ENCODE data around the gene RCAN1. TPM values are rescaled to one million over a fixed set of nuclear protein-coding genes. Genes with fewer than 3 reads are reported as not detected.

RCAN1 gene
- total and polyA plus RNA-seq, 4 donors, result 12.2 to 32.8 (median 29.8) TPM

DNA sequence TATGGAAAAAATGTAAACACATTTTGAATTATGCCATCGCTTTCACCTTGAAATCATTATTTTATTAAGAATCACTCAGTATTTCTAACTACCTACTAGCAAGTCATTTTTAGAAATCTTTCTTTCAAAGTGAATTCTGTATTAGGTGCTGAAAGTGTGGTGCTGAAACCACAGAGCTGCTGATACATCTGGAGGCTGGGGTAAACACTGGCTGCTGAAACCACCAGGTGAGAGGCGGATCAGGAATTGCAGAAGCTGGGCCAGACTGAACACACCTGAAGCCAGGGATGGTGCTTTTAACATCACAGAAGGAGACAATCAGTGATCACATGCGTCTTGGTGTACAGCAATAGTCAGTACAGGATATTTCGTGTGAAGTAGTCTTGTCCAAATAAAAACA, 60.7 kb downstream of the RCAN1 start:
- no peak for DNase-seq
- no peak for ATAC-seq (ENCODE audit: insufficient read depth, low FRiP score)
- Histone ChIP-seq H3K4me3 (no peak overlapping the region), H3K36me3 (ENCODE audit: control insufficient read depth in 4 of 4, insufficient read depth in 4 of 4, low read length in 4 of 4) (no peaks in the 10 kb centered on the region), H3K9ac (ENCODE audit: insufficient read depth in 1 of 2, low read length in 2 of 2) (no peak overlapping the region), H3K27ac (ENCODE audit: low read depth in 1 of 2, low read length in 1 of 2) (no peak overlapping the region), H3K9me3 (ENCODE audit: control insufficient read depth in 4 of 4, insufficient read depth in 3 of 4, low read length in 3 of 4) (no peaks in the 10 kb centered on the region), H3K27me3 (ENCODE audit: control insufficient read depth in 3 of 3, insufficient read depth in 3 of 3, low read length in 2 of 3) (no peaks in the 10 kb centered on the region), H3K4me1 (ENCODE audit: control insufficient read depth in 5 of 5, insufficient read depth in 5 of 5, low read length in 5 of 5) (peaks cover 0 to 5% (median 0%) of the 10 kb centered on the region in 5 donors)
- WGBS, 2 donors, result 97% methylated on average over 4 of the region's 4 CpGs
- TF ChIP-seq, protein P1, sequence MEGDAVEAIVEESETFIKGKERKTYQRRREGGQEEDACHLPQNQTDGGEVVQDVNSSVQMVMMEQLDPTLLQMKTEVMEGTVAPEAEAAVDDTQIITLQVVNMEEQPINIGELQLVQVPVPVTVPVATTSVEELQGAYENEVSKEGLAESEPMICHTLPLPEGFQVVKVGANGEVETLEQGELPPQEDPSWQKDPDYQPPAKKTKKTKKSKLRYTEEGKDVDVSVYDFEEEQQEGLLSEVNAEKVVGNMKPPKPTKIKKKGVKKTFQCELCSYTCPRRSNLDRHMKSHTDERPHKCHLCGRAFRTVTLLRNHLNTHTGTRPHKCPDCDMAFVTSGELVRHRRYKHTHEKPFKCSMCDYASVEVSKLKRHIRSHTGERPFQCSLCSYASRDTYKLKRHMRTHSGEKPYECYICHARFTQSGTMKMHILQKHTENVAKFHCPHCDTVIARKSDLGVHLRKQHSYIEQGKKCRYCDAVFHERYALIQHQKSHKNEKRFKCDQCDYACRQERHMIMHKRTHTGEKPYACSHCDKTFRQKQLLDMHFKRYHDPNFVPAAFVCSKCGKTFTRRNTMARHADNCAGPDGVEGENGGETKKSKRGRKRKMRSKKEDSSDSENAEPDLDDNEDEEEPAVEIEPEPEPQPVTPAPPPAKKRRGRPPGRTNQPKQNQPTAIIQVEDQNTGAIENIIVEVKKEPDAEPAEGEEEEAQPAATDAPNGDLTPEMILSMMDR (IDR thresholded peaks at IDR 0.05; ENCODE audit: control extremely low read depth, extremely low read depth), result no peak

DNA sequence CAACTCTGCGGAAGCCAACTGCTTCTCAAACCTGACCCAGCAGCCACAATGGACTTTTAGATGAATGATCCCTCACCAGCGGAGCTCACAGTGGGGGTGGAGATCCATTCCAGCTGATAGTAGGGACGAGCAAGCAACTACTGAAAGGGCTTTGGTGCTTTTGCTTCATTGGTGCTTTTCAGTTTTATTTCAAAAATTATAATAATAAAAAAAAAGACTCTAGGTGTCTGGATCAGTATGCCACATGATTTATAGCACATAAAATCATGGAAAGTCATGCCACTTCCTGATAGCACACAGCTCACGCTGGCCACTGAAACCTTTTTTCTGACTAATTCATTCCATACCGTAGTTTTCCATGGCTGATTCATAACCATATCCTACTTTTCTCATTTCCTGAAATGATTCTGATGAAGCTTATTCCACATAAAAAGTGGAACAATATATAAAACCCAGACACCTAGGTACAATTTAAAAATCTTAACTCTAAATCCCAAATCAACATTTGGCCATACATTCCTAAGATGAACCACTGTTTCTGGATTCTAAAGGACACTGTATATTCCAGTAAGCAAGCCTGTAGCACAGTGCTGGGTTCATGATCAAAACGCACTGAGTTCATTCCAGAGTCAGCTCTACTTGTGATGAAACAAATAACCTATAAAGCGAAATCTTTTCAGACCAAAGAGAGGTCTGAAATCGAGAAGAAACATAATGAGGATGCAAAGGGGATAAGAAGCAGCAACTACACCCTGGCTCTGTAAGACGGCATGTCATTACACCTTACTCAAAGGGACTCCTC, 61.6 kb downstream of the RCAN1 start:
- no peak for DNase-seq
- ATAC-seq (ENCODE audit: insufficient read depth, low FRiP score), result no peak
- H3K27me3 ChIP-seq (ENCODE audit: control insufficient read depth in 3 of 3, insufficient read depth in 3 of 3, low read length in 2 of 3), result no peaks in the 10 kb centered on the region
- no peak overlapping the region for H3K9ac ChIP-seq (ENCODE audit: insufficient read depth in 1 of 2, low read length in 2 of 2)
- no peaks in the 10 kb centered on the region for H3K9me3 ChIP-seq (ENCODE audit: control insufficient read depth in 4 of 4, insufficient read depth in 3 of 4, low read length in 3 of 4)
- no peaks in the 10 kb centered on the region for H3K36me3 ChIP-seq (ENCODE audit: control insufficient read depth in 4 of 4, insufficient read depth in 4 of 4, low read length in 4 of 4)
- H3K27ac ChIP-seq (ENCODE audit: low read depth in 1 of 2, low read length in 1 of 2), result peak overlapping the region in 1 of 2 donors; percentile 2
- 79% methylated on average over 9 of the region's 9 CpGs for WGBS, 2 donors
- peaks cover 0 to 5% (median 0%) of the 10 kb centered on the region in 5 donors for H3K4me1 ChIP-seq (ENCODE audit: control insufficient read depth in 5 of 5, insufficient read depth in 5 of 5, low read length in 5 of 5)
- TF ChIP-seq, protein P1 (IDR thresholded peaks at IDR 0.05; ENCODE audit: control extremely low read depth, extremely low read depth), result no peak
- no peak overlapping the region for H3K4me3 ChIP-seq

DNA sequence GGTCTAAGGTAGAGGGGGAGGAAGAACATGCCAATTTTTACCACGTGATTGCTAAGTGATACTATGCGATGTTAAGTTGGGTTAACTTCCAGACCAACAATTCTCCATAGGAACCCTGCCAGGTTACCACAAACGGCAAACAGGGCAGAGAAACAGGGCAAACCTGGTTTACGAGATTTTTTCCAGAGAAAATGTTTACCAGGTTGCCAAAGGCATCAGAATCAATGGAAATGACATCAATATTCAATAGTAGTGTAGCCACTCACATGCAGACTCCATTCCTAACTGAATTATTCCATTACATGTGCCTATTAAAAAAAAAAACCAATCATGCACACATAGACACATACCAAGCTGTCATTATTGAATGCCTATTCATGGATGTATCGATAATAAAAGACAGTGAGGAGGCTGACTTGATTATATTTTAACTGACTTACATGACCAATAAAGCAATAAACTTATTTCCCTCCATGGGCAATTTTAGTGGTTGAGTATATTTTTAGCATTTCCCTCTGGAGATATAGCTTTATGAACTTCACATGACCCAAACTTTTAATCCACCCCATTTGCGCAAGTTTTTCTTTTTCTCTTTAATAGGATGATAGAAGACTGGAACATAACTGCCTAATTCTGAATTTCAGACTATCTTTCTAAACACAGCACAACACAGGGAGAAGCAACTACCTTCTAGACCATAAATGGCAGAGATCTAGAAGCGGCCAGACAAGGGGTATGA, 62.4 kb downstream of the RCAN1 start:
- DNase-seq (peak in 1 of 3 donors; percentile 52), ATAC-seq (ENCODE audit: insufficient read depth, low FRiP score) (no peak)
- Histone ChIP-seq H3K36me3 (ENCODE audit: control insufficient read depth in 4 of 4, insufficient read depth in 4 of 4, low read length in 4 of 4) (no peaks in the 10 kb centered on the region), H3K4me1 (ENCODE audit: control insufficient read depth in 5 of 5, insufficient read depth in 5 of 5, low read length in 5 of 5) (peaks cover 0 to 5% (median 0%) of the 10 kb centered on the region in 5 donors), H3K27me3 (ENCODE audit: control insufficient read depth in 3 of 3, insufficient read depth in 3 of 3, low read length in 2 of 3) (no peaks in the 10 kb centered on the region), H3K9ac (ENCODE audit: insufficient read depth in 1 of 2, low read length in 2 of 2) (no peak overlapping the region), H3K27ac (ENCODE audit: low read depth in 1 of 2, low read length in 1 of 2) (peak overlapping the region in 1 of 2 donors; percentile 2), H3K4me3 (no peak overlapping the region), H3K9me3 (ENCODE audit: control insufficient read depth in 4 of 4, insufficient read depth in 3 of 4, low read length in 3 of 4) (no peaks in the 10 kb centered on the region)
- TF ChIP-seq, protein P1 (IDR thresholded peaks at IDR 0.05; ENCODE audit: control extremely low read depth, extremely low read depth), result no peak
- WGBS, 2 donors, result 85 to 88% methylated on average over 7 of the region's 7 CpGs

Measured in lung (tissue), 12 donors.